ENCODE results near the gene IGF1. TPM values are rescaled to one million over a fixed set of nuclear protein-coding genes. Genes with fewer than 3 reads are reported as not detected.

The IGF1 gene
- total and polyA plus RNA-seq, 2 experiments from 2014 or later, result 2.3 to 2.9 TPM

GRCh38 chr12:102351322-102351721 lies 129.0 kb downstream of the IGF1 start:
- H3K9ac ChIP-seq, result no peak overlapping the region
- H3K9me2 ChIP-seq (ENCODE audit: insufficient read depth), result no peaks in the 10 kb centered on the region
- no peaks in the 10 kb centered on the region for H3K79me2 ChIP-seq (ENCODE audit: insufficient read depth)
- H4K20me1 ChIP-seq (ENCODE audit: insufficient read depth), result no peaks in the 10 kb centered on the region
- no peak overlapping the region for H2AFZ ChIP-seq
- DNase-seq, result no peak
- no peaks in the 10 kb centered on the region for H3K4me1 ChIP-seq (ENCODE audit: insufficient read depth)
- in situ Hi-C loops (cut with MboI), result no loop called here
- no peak overlapping the region for H3K27ac ChIP-seq
- no peaks in the 10 kb centered on the region for H3K27me3 ChIP-seq (replicated peaks; ENCODE audit: insufficient read depth)
- no peaks in the 10 kb centered on the region for H3F3A ChIP-seq (ENCODE audit: insufficient read depth)
- H3K9me3 ChIP-seq (ENCODE audit: low read depth), result no peaks in the 10 kb centered on the region
- WGBS, 2 experiments (ENCODE audit: low coverage in 1 of 2, low lambda C conversion rate in 2 of 2, missing lambda C conversion rate in 2 of 2), result 4% methylated on average over 4 of the region's 4 CpGs
- no peaks in the 10 kb centered on the region for H3K36me3 ChIP-seq (ENCODE audit: low read depth)
- no peak for TF ChIP-seq EZH2phosphoT487 (IDR thresholded peaks at IDR 0.05; ENCODE audit: insufficient read depth, low read depth)
- no peak for TF ChIP-seq EZH2 (IDR thresholded peaks at IDR 0.05; ENCODE audit: insufficient read depth, poor library complexity, severe bottlenecking)
- no peak overlapping the region for H3K4me2 ChIP-seq (ENCODE audit: unreplicated experiment)
- no peak overlapping the region for H3K4me3 ChIP-seq

- TF ChIP-seq EZH2phosphoT487 (IDR thresholded peaks at IDR 0.05; ENCODE audit: insufficient read depth, low read depth) (no peak), EZH2 (IDR thresholded peaks at IDR 0.05; ENCODE audit: insufficient read depth, poor library complexity, severe bottlenecking) (no peak)
- no peaks in the 10 kb centered on the region for H4K20me1 ChIP-seq (ENCODE audit: insufficient read depth)
- in situ Hi-C loops (cut with MboI), result no loop called here
- WGBS, 2 experiments (ENCODE audit: low coverage in 1 of 2, low lambda C conversion rate in 2 of 2, missing lambda C conversion rate in 2 of 2), result 0 to 2% methylated on average over 1 of the region's 1 CpG
- H3K27me3 ChIP-seq (replicated peaks; ENCODE audit: insufficient read depth), result no peaks in the 10 kb centered on the region
- H3K4me3 ChIP-seq, result no peak overlapping the region
- H3K9me2 ChIP-seq (ENCODE audit: insufficient read depth), result no peaks in the 10 kb centered on the region
- H3F3A ChIP-seq (ENCODE audit: insufficient read depth), result no peaks in the 10 kb centered on the region
- no peaks in the 10 kb centered on the region for H3K4me1 ChIP-seq (ENCODE audit: insufficient read depth)
- no peaks in the 10 kb centered on the region for H3K36me3 ChIP-seq (ENCODE audit: low read depth)
- no peak overlapping the region for H3K9ac ChIP-seq
- H3K27ac ChIP-seq, result no peak overlapping the region
- no peak overlapping the region for H3K4me2 ChIP-seq (ENCODE audit: unreplicated experiment)
- no peaks in the 10 kb centered on the region for H3K79me2 ChIP-seq (ENCODE audit: insufficient read depth)
- DNase-seq, result no peak
- H3K9me3 ChIP-seq (ENCODE audit: low read depth), result no peaks in the 10 kb centered on the region
- H2AFZ ChIP-seq, result no peak overlapping the region
These were observed 130.3 kb downstream of the IGF1 start for GRCh38 chr12:102350070-102350469.

GRCh38 chr12:102349079-102349478 lies 131.3 kb downstream of the IGF1 start:
- no peaks in the 10 kb centered on the region for H4K20me1 ChIP-seq (ENCODE audit: insufficient read depth)
- TF ChIP-seq EZH2phosphoT487 (IDR thresholded peaks at IDR 0.05; ENCODE audit: insufficient read depth, low read depth) (no peak), EZH2 (IDR thresholded peaks at IDR 0.05; ENCODE audit: insufficient read depth, poor library complexity, severe bottlenecking) (no peak)
- H3K4me2 ChIP-seq (ENCODE audit: unreplicated experiment), result no peak overlapping the region
- no peaks in the 10 kb centered on the region for H3K9me3 ChIP-seq (ENCODE audit: low read depth)
- no peak overlapping the region for H3K4me3 ChIP-seq
- H2AFZ ChIP-seq, result no peak overlapping the region
- in situ Hi-C loops (cut with MboI), result no loop called here
- WGBS, 2 experiments (ENCODE audit: low coverage in 1 of 2, low lambda C conversion rate in 2 of 2, missing lambda C conversion rate in 2 of 2), result 34% methylated on average over 2 of the region's 2 CpGs
- no peaks in the 10 kb centered on the region for H3K36me3 ChIP-seq (ENCODE audit: low read depth)
- H3K27ac ChIP-seq, result no peak overlapping the region
- no peak for DNase-seq
- no peaks in the 10 kb centered on the region for H3K4me1 ChIP-seq (ENCODE audit: insufficient read depth)
- H3F3A ChIP-seq (ENCODE audit: insufficient read depth), result no peaks in the 10 kb centered on the region
- no peaks in the 10 kb centered on the region for H3K79me2 ChIP-seq (ENCODE audit: insufficient read depth)
- no peak overlapping the region for H3K9ac ChIP-seq
- no peaks in the 10 kb centered on the region for H3K27me3 ChIP-seq (replicated peaks; ENCODE audit: insufficient read depth)
- no peaks in the 10 kb centered on the region for H3K9me2 ChIP-seq (ENCODE audit: insufficient read depth)

- Histone ChIP-seq H3K27ac (no peak overlapping the region), H4K20me1 (ENCODE audit: insufficient read depth) (no peaks in the 10 kb centered on the region), H3K9me3 (ENCODE audit: low read depth) (no peaks in the 10 kb centered on the region), H3F3A (ENCODE audit: insufficient read depth) (no peaks in the 10 kb centered on the region), H3K4me3 (no peak overlapping the region), H3K4me2 (ENCODE audit: unreplicated experiment) (no peak overlapping the region), H3K27me3 (replicated peaks; ENCODE audit: insufficient read depth) (no peaks in the 10 kb centered on the region), H3K79me2 (ENCODE audit: insufficient read depth) (no peaks in the 10 kb centered on the region), H3K4me1 (ENCODE audit: insufficient read depth) (no peaks in the 10 kb centered on the region), H2AFZ (no peak overlapping the region), H3K36me3 (ENCODE audit: low read depth) (no peaks in the 10 kb centered on the region), H3K9ac (no peak overlapping the region), H3K9me2 (ENCODE audit: insufficient read depth) (no peaks in the 10 kb centered on the region)
- WGBS, 2 experiments (ENCODE audit: low coverage in 1 of 2, low lambda C conversion rate in 2 of 2, missing lambda C conversion rate in 2 of 2), result 6 to 7% methylated on average over 4 of the region's 4 CpGs
- no peak for DNase-seq
- in situ Hi-C loops (cut with MboI), result no loop called here
- TF ChIP-seq EZH2 (IDR thresholded peaks at IDR 0.05; ENCODE audit: insufficient read depth, poor library complexity, severe bottlenecking), result no peak
- TF ChIP-seq EZH2phosphoT487 (IDR thresholded peaks at IDR 0.05; ENCODE audit: insufficient read depth, low read depth), result no peak
These were observed 132.6 kb downstream of the IGF1 start for GRCh38 chr12:102347811-102348210.
